ENCODE measurements around the gene COL6A1.
"Not testable (repeated sequence)": the region's sequence is repeated elsewhere in the genome, so short reads cannot be mapped to it uniquely, and the experiment has no call there.

COL6A1 gene

DNA sequence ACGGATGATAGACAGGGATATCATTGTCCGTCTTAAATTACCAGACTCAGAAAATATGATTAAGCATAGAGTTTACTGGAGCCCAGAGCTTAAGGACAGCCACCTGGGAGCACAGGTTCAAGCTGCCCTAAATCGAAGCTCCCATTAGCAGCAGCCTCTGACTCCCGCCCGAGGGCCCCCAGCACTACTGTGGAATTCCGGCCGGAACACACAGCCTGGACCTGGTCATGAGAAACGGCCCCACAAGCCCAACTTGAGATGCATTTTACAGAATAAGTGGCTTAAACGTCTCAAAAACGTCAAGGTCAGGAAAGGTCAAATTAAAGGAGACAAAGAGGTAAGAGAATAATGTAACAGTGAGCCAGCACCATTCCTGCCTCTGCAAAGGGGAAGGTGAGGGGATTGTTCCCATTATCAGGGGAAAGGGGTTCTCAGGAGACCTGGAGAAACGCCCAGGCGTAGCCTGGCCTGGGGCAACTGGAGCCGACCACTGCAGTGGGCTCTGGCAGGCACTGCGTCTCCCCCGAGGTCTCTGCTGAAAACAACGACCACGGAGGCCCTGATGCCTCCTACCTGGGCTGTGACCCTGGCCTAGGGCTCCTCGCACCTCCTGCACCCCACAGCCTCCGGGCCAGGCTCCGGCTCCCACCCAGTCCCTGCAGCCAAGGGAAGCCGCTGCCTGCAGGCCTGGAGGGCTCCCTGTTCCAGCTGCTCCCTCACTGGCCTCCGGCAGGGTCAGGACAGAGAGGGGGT is 11.5 kb upstream of the COL6A1 start:
- no peak for DNase-seq (ENCODE audit: low spot score)

DNA sequence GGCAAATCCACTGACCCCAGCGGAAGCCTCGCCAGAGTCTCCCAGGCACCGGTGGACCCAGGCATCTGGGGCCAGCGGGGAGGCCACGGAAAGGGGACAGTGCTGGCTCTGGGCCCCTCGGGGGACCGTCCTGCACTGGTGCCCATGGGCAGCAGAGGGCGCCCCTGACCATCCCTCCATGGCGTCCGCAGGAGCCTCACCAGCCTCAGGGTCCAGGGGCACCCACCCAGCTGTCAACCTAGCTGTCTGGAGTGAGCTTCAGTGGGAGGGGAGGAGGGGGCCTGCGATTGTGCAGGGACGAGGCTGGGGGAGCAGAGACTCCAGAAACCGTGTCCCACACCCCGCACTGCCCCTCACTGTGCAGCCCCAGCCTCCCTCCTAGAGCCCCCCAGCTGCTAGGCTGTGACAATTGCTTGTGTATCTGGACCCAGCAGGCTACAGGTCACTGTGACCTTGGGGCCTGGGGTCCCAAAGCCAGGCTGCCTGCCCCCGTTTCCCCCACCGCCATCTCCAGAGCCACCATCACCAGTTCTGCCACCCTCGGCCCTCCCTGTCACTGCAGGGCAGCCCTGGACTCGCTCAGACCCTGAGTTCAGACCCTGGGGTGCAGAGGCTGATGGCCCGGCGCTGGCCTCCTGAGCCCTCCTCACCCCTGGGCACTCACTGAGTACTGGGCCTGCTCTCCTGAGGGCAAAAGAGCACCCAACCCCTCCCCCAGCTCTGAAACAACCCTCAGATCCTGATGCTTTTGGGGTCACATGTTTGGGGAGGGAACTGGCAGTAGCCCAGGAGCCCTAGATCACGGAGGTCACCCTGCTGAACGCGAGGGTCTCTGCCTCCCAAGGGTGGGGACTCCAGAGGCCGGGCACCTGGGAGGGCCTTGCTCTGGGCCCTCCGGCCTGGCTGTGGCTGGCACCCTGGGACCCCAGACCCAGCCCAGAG is 10.6 kb upstream of the COL6A1 start:
- DNase-seq (ENCODE audit: low spot score) = no peak

DNA sequence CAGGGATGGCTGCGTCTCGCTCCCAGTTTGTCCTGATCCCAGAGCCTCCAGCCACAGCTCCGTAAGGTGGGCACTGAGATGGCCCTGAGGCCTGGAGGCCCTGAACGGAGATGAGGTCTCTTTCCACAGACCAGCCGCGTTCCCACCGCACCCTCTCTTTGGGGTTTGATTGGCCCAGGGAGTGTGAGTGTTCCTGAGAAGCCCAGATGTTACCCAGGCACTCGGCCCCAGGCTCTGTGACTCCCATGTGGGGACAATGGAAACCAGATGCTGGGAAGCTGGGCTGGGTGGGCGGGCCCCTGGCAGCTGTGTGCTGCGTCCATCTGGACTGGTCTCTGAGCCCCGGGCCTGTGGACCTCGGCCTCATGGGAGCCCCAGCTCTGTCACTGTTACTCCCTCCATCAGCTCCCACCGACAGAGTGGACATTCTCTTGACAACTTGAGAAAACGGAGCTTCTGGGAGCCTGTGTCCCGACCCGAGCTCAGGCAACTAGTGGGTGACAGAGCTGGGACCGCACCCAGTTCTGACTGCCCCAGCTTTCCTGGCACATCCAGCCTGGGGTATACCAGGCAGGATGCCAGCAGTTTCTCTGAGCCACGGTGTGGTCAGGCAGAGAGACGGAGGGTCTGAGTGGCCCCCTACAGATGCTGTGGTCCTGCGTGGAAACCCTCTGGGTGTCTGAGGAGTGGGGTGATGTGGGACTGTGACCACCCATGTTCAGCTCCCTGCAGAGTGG is 9.8 kb upstream of the COL6A1 start:
- DNase-seq (ENCODE audit: low spot score) = no peak

DNA sequence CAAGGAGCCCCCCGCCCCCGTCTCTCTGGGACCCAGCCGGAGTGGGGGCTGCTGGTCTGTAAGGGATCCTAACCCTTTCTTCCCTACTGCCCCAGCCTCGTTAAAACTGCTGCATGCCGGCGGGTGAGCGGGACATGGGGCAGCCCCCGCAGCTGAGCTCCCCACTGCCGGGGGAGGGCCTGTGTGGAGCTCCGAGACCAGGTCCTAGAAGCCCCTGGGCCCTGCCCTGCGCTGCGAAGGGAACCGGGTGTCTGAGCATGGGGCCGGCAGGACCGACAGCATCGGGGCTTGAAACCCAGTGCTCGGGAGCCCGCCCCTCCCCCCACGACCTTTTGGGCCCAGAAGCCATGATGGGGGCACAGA is 9.2 kb upstream of the COL6A1 start:
- DNase-seq (ENCODE audit: low spot score) = no peak

DNA sequence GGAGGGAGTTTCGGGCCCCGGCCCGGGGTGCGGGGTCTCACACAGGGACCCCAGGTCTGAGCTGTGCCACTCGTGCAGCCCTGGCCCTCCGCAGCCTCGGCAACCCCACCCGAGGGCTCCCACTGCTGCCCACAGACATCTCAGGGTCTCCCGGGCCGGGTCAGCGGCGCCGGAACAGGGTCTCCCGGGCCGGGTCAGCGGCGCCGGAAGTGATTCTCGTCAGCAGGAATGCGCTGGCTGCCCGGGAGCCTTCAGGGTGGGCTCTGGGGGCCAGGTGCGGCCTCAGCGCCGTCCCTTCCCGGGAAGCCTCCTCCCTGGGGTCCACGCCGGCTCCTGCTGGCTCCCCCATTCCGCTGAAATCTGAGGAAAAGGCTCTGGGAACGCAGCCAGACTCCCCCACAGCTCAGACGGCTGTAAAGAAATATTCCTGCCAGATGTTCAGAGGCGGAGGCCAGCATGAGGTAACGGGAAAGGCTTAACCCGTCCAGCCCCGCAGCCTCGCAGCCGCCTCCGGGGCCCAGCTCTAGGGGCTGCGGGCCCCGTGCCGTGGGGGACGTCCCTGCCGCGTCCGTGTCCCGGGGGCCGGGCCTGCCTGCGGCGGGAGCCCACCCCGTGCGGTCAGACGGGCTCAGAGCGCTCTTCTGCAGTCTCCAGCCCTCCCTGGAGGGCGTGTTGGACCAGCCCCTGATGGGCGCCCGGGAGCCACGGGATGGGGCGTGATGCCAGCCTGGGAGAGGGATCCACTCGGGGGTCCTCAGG is 8.7 kb upstream of the COL6A1 start:
- DNase-seq (ENCODE audit: low spot score) = no peak

DNA sequence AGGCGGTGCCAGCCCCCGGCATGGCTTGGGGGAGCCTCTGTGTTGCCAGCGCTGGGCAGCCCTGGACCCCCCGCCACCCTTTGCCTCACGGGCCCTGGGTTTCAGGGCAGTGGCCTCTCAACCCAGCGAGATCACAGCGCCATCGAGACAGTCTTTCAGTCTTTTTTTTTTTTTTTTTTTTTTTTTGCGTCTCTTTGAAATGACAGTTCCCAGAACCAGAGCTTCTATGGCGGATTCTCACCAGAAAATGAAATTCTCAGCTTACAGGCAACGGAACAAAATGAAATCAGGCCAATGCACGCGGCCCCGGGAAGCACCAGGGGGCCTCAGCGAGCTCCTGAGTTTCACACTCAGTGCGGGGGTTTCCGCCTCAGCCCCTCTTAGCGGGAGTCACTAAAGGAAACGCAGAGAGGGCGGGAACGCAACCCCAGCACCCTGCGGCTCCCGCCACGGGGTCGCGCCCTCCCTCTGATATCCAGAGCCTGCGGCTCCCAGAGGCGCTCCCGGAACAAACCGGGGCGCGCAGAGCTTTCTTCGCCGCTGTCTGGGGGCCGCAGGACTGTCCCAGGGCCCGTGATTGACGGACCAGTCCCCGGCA is 8.0 kb upstream of the COL6A1 start:
- no peak for DNase-seq (ENCODE audit: low spot score)

GRCh38 chr21:45974073-45975019 is 7.2 kb upstream of the COL6A1 start:
- no peak for DNase-seq (ENCODE audit: low spot score)

- no peak for DNase-seq (ENCODE audit: low spot score)
These were observed 6.4 kb upstream of the COL6A1 start for GRCh38 chr21:45975020-45975666.

DNA sequence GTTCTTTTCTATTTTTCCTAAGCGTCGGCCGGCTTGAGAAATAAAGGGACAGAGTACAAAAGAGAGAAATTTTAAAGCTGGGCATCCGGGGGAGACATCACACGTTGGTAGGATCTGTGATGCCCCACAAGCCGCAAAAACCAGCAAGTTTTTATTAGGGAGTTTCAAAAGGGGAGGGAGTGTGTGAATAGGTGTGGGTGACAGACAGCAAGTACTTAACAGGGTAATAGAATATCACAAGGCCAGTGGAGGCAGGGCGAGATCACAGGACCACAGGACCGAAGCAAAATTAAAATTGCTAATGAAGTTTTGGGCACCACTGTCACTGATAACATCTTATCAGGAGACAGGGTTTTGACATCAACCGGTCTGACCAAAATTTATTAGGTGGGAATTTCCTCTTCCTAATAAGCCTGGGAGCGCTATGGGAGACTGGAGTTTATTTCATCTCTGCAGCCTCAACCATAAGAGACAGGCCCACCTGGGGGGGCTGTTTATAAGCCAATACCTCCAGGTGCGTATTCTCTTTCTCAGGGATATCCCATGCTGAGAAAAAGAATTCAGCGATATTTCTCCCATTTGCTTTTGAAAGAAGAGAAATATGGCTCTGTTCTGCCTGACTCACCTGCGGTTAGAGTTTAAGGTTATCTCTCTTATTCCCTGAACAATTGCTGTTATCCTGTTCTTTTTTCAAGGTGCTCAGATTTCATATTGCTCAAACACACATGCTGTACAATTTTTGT is 5.7 kb upstream of the COL6A1 start:
- not testable (repeated sequence) for DNase-seq (ENCODE audit: low spot score)

GRCh38 chr21:45976701-45977311 is 4.8 kb upstream of the COL6A1 start:
- no peak for DNase-seq (ENCODE audit: low spot score)

DNA sequence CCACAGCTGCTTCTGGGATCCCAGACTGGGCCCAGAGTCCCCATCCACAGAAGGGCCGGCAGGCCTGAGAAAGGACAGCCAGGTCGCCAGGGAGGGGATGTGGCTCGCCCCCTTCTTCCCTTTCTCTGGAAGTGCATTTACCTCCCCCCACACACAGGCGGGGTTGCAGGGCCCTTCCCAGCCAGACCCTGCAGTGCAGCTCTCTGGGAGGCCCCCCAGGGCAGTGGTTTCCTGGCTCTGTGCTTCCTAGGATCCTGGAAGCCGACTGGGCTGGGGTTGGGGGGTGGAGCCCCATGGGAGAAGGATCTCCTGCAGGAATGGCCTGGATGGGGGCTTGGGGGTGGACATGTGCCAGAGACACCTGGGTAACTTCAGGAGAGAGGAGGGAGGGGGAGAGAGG is 4.2 kb upstream of the COL6A1 start:
- no peak for DNase-seq (ENCODE audit: low spot score)

GRCh38 chr21:45979141-45979631 is 2.4 kb upstream of the COL6A1 start:
- no peak for DNase-seq (ENCODE audit: low spot score)

DNA sequence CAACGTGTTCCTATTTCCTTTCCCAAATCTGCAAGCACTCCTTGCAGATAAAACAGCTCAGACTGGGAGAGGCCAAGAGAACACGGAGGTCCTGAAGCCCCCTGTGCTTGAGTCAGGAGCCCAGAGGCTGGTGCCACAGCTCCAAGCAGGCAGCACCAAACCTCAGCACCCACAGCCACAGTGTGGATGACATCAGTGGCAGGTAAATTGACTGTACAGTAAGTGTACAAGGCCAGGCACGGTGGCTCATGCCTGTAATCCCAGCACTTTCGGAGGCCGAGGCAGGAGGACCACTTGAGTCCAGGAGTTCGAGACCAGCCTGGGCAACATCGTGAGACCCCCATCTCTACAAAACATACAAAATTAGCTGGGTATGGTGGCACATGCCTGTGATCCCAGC is 1.9 kb upstream of the COL6A1 start:
- no peak for DNase-seq (ENCODE audit: low spot score)

DNA sequence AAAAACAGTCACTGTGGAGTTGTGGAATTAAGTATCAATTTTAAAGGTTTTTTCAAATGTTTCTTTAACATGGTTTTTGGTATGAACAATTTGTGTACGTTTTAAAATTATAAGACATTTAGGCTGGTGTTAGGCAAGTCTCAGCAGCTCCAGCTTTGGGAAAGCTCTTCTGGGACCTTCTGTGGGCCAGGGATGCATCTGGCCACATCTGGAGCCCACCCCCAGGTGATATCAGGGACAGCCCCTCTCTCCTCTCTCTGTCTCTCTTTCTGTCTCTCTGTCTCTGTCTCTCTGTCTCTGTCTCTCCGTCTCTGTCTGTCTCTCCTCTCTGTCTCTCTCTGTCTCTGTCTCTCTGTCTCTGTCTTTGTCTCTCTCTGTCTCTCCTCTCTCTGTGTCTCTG is 1.3 kb upstream of the COL6A1 start:
- no peak for DNase-seq (ENCODE audit: low spot score)

DNA sequence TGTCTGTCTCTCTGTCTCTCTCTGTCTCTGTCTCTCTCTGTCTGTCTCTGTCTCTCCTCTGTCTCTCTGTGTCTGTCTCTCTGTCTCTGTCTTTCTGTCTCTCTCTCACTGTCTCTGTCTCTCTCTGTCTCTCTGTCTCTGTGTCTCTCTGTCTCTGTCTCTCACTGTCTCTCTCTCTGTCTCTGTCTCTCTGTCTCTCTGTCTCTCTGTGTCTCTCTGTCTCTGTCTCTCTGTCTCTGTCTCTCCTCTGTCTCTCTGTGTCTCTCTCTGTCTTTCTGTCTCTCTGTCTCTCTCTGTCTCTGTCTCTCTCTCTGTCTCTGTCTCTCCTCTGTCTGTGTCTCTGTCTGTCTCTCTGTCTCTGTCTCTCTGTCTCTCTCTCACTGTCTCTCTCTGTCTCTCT is 873 bp upstream of the COL6A1 start:
- DNase-seq (ENCODE audit: low spot score) = no peak

DNA sequence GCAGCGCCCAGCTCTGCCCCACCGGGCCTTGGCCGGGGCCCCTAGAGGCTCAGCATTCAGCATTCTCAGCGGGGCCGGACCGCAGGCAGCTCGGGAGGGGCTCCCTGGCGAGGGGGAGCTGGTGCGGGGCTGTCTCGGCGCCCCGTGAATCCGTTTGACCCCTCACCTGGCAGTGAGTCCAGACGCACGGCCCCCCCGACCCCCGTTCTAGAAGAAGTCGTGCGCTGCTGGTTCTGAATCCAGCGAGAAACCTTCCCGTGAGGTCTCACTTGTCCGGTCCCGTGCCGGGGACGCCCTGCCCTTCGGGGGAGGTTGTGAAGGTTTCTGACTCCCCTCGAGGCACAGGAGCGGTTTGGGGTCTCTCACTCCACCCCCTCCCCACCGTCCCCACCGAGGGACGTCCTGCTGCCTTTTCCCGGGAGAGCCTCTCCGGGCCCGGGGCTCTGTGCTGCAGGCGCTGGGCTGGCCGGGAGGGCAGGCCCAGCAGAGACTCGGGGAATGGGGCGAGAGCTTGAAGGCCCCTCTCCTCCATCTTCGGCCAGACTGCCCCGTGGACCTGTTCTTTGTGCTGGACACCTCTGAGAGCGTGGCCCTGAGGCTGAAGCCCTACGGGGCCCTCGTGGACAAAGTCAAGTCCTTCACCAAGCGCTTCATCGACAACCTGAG is 655 bp downstream of the COL6A1 start:
- no peak for DNase-seq (ENCODE audit: low spot score)

DNA sequence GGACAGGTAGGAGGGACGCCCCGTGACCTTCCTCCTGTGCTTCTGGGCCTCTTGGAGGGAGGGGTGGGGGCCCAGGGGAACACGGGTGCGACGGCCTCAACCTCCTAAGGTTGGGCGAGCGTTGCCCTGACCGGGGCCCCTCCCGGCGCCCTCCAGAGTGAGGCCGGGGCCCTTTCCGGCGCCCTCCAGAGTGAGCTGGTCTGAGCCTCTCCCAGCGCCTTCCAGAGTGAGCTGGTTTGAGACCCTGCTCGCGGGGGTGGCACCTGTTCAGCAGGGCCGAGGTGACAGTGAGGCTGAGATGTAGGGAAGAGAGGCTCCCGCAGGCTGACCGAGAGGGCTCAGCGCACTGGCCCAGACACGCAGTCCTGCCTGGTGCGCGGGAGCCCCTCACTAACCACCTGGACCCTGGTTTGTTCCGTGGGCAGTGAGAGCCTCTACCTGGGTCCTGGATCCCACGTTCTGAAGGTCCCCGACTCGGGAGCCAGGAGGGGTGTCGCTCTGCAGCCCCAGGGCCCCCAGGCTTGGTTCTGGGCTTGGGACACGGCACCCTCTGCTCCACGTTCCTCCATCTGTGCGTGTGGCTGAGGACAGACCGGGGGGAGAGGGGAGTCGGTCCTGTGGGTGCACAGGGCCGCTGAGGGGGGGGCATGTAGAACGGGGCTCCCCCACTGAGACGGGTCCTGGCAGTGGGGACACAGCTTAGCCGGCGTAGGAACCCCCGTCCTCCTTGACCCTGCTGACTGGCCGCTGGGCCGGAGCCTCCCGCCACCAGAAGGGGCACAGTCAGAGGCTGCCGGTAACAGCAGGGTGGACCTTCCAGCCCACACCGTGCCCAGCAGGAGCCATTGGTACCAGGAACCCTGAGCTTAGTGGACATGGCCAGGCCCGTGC is 1.4 kb downstream of the COL6A1 start:
- no peak for DNase-seq (ENCODE audit: low spot score)

All from putamen (tissue), 1 donor.